HG02798 (cell line): ENCODE results near the gene EAPP.
"Not testable (repeated sequence)": the region's sequence is repeated elsewhere in the genome, so short reads cannot be mapped to it uniquely, and the experiment has no call there.

Experiments
- ATAC-seq: cut with Tn5 transposase; IDR thresholded peaks from one replicate; pipeline ENCODE4 v1.9.1; 2021; ENCODE audit warnings: mild to moderate bottlenecking; ENCODE audit not compliant: unreplicated experiment, poor library complexity

The EAPP gene

GRCh38 chr14:34538871-34539406, 562 bp downstream of the EAPP start:
- ATAC-seq: no peak

DNA sequence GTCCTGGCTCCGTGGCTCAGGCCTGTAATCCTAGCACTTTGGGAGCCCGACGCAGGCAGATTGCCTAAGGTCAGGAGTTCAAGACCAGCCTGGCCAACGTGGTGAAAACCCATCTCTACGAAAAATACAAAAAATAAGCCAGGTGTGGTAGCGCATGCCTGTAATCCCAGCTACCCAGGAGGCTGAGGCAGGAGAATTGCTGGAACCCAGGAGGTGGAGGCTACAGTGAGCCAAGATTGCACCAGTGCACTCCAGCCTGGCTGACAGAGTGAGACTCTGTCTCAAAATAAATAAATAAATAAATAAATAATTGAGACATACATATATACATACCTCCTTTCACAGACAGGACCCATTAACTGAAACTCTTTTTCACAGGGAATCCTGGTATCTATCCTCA, 1.4 kb downstream of the EAPP start:
- not testable (repeated sequence) for ATAC-seq

DNA sequence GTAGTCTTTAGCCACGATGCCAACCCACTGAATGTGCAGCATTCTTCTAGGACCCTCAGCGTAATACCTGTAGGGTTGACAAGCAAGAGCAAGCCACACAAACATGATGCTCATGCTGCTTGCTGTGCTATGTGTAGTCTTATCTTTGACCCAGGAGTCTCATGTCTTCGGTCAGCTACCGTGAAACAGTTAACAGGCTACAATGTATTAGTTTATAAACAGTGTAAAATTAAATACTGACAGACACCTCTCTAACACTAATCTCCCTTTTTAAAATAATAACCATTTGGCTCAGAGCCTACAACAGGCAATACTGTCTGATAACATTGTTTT, 1.9 kb downstream of the EAPP start:
- ATAC-seq: no peak

DNA sequence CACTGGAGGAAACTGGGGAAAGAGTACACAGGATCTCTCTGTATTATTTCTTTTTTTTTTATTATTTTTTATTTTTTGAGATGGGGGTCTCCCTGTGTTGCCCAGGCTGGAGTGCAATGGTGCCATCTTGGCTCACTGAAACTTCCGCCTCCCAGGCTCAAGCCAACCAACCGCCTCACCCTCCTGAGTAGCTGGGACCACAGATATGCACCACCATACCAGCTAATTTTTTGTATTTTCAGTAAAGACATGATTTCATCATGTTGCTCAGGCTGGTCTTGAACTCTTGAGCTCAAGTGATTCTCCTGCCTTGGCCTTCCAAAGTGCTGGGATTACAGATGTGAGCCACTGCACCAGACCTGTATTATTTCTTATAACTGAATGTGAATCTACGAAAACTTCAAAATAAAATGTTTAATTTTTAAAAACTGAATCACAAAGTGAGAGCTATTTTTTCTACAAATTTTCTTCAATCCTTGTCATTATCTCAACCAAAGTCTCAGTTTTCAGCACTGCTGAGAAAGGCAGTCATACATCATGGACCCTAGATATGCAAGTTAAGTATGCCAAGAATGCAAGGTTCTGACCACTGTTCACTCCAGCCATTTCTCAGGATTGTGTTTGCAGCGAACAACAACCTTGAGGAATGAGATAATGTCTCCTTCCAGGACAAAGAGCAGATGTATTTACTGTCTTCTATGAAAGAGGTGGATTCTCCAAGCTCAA, 2.4 kb downstream of the EAPP start:
- ATAC-seq: no peak

DNA sequence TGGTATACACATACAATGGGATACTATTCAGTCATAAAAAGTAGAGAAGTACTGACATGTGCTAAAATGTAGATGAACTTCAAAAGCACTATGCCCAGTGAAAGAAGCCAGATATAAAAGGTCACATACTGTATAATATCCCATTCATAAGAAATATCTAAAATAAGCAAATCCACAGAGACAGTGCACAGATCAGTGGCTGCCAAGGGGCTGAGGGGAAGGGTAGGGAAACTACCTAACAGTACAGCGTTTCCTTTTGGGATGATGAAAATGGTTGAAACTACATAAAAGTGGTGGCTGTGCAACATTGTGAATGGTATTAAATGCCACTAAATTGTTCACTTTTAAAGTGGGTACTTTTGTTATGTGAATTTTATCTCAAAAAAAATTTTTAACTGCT, 11.9 kb downstream of the EAPP start:
- ATAC-seq: no peak

DNA sequence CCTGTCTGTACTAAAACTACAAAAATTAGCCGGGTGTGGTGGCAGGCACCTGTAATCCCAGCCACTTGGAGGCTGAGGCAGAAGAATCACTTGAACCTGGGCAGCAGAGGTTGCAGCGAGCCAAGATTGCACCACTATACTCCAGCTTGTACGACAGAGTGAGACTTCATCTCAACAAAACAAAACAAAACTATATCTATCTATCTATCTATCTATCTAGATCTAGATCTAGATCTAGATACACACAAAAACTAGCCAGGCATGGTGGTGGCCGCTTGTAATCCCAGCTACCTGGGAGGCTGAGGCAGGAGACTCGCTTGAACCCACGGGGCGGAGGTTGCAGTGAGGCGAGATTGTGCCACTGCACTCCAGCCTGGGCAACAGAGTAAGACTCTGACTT, 15.3 kb downstream of the EAPP start:
- ATAC-seq: not testable (repeated sequence)

DNA sequence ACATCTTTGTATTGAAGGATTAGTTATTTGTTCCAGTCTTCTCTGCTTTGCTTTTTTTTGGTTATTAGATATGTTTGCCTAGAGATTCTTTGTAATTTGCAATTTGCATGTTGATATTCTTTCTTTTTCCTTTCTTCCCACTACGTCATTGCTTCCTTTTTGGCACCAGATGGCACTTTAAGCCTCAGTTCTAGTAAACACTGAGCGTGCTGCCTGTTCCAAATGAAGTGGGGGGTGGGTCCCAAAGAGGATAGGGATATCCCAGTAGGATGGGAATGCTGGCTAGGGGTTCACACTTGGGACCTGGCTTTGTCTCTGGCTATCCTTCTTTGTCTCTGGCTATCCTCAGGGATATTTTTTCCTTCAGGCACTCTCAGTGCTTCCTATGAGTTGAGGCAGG, 17.0 kb downstream of the EAPP start:
- ATAC-seq: no peak

GRCh38 chr14:34521071-34521470, 18.4 kb downstream of the EAPP start:
- ATAC-seq: not testable (repeated sequence)

- not testable (repeated sequence) for ATAC-seq
Observed at GRCh38 chr14:34520304-34520970, 19.1 kb downstream of the EAPP start.

GRCh38 chr14:34507884-34508283, 31.6 kb downstream of the EAPP start:
- no peak for ATAC-seq

DNA sequence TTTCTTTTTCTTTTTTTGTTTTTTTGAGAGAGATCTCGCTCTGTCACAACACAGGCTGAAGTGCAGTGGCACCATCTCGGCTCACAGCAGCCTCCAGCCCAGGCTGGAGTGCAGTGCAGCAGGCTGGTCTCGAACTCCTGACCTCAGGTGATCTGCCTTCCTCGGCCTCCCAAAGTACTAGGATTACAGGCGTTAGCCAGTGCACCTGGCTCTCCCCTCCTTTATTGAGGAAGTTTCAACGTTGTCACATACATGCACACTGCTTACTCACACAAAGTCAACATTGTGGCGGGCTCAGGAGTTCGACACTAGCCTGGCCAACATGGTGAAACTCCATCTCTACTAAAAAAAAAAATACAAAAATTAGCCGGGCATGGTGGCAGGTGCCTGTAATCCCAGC, 32.0 kb downstream of the EAPP start:
- no peak for ATAC-seq

DNA sequence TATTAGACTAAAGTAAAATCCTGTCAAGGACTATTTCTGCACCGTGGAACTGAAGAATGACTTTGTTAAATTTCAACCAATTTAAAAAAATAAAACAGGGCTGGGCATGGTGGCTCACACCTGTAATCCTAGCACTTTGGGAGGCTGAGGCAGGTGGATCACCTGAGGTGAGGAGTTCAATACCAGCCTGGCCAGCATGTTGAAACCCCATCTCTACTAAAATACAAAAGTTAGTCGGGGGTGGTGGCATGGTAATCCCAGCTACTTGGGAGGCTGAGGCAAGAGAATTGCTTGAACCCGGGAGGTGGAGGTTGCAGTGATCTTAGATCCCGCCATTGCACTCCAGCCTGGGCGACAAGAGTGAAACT, 34.4 kb downstream of the EAPP start:
- ATAC-seq: not testable (repeated sequence)

- not testable (repeated sequence) for ATAC-seq
Observed at GRCh38 chr14:34504027-34504426, 35.5 kb downstream of the EAPP start.

- ATAC-seq: no peak
Observed at GRCh38 chr14:34502545-34503225, 36.8 kb downstream of the EAPP start.

GRCh38 chr14:34502001-34502400, 37.5 kb downstream of the EAPP start:
- no peak for ATAC-seq

GRCh38 chr14:34501004-34501580, 38.4 kb downstream of the EAPP start:
- ATAC-seq: no peak

GRCh38 chr14:34498684-34499412, 40.7 kb downstream of the EAPP start:
- ATAC-seq: peak; percentile 64

DNA sequence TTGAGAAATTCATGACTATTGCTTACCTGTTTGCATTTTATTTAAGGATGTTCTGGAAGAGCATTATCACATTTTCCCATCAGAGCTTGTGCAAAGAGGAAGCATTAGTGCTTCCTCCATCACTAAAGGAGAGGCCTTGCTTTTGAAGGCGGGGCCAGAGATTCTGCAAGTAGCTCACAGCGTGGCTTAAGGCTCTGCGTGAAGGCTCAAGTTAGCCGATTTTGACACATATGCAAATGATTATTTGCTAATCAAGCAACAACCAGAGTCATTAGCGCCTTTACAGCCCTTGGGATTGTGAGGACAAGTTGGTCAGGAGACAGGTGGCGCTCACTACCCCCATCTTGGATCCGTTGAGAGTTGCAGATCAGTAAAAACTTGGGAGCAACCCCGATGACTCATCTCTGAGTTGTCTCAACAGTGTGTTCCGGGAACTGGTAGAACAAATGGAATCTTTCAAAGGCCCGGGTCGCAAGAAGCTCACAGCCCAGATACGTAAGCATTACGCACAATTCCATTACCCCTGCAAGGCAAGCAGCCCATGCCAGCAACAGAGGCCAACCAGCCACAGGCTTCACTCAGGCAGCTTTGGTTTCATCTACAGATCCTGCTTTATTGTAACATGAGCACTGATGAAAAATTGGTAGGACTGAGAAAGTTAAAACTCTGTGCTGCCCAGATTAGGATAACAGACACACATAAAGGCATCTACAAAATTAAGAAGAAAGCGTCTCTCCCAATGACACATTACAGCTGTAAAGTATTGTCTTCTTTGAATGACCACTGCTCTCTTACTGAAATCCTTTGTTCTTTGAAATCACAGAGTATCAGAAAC, 42.6 kb downstream of the EAPP start:
- ATAC-seq: no peak

DNA sequence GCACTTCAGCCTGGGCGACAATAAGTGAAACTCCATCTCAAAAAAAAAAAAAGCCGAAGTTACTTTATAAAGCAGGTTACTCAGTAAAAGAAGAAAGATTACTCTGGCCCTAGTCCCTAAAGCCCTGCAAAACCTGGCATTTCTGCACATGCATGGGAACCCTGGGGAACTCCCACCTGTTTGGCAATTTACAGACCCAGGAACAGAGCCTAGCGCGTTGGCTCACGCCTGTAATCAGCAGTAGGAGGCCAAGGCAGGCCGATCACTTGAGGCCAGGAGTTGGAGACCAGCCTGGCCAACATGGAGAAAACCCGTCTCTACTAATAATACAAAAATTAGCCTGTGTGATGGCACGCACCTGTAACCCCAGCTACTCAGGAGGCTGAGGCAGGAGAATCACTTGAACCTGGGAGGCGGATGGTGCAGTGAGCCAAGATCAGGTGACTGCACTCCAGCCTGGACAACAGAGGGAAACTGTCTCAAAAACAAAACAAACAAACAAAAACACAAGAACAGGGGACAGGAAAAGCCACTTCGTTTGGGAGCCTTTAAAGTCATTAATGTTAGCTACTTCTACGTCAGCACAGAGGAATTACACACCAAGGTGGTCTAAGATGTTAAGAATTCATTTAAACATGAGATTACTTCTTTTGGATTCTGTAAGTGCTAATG, 43.4 kb downstream of the EAPP start:
- ATAC-seq: no peak
